ENCODE results near the gene ADAP2. TPM values are rescaled to one million over a fixed set of nuclear protein-coding genes. Genes with fewer than 3 reads are reported as not detected.
"Not testable (repeated sequence)": the region's sequence is repeated elsewhere in the genome, so short reads cannot be mapped to it uniquely, and the experiment has no call there.

Gene ADAP2
- total and polyA plus RNA-seq, 2 of the 8 experiments (the other 6 are each of a cell fraction or from before 2014, with no cell fraction given) = 0.76 to 1.1 TPM

- H3K79me2 ChIP-seq (ENCODE audit: control insufficient read depth in 1 of 2, insufficient read depth in 2 of 2, low read length in 2 of 2); H2BK120ac ChIP-seq (replicated peaks; ENCODE audit: low read depth, low read length); H2AFZ ChIP-seq (ENCODE audit: low read length); H3K23ac ChIP-seq (ENCODE audit: insufficient read length); H3K79me1 ChIP-seq (ENCODE audit: low read depth, low read length); H2BK5ac ChIP-seq (ENCODE audit: low read depth, low read length); H3K14ac ChIP-seq (ENCODE audit: insufficient read length); H4K20me1 ChIP-seq (replicated peaks in 1 of 2; ENCODE audit: control insufficient read depth in 1 of 2, insufficient read depth in 2 of 2, low read length in 2 of 2); H2AK5ac ChIP-seq (ENCODE audit: low read depth, low read length); H2BK20ac ChIP-seq (ENCODE audit: low read length); H2BK15ac ChIP-seq (ENCODE audit: low read length); H3K23me2 ChIP-seq (ENCODE audit: low read depth, low read length); H3K36me3 ChIP-seq (ENCODE audit: control insufficient read depth in 2 of 4, insufficient read depth in 4 of 4, low read length in 3 of 4); H2BK12ac ChIP-seq (ENCODE audit: low read depth, low read length); H3K9me3 ChIP-seq (ENCODE audit: insufficient read depth in 2 of 2, low read depth in 1 of 2, low read length in 1 of 2); H3K56ac ChIP-seq (replicated peaks; ENCODE audit: insufficient read length, low read depth, low read length); FAIRE-seq; H3K18ac ChIP-seq (ENCODE audit: extremely low read depth, low read length); POLR2A ChIA-PET (ENCODE audit: partially characterized antibody); CTCF ChIA-PET (ENCODE audit: partially characterized antibody); H3K27me3 ChIP-seq (replicated peaks in 1 of 4; ENCODE audit: control insufficient read depth in 3 of 4, extremely low read depth in 1 of 4, insufficient read depth in 3 of 4, low read length in 3 of 4); H3K4me3 ChIP-seq (ENCODE audit: extremely low read depth in 1 of 4, insufficient read depth in 2 of 4, low read depth in 3 of 4, low read length in 4 of 4); H3K4me2 ChIP-seq (ENCODE audit: insufficient read depth in 1 of 2, low read depth in 2 of 2, low read length in 2 of 2); H3K4ac ChIP-seq (replicated peaks; ENCODE audit: insufficient read length, low read depth, low read length); H3K4me1 ChIP-seq (replicated peaks in 1 of 4; ENCODE audit: control insufficient read depth in 3 of 4, insufficient read depth in 4 of 4, low read length in 3 of 4); H3K9ac ChIP-seq (replicated peaks in 1 of 4; ENCODE audit: extremely low read depth in 1 of 4, low read depth in 3 of 4, low read length in 3 of 4); H4K5ac ChIP-seq (ENCODE audit: insufficient read length, low read depth, low read length); H4K91ac ChIP-seq (replicated peaks; ENCODE audit: insufficient read length, low read length); H4K8ac ChIP-seq (ENCODE audit: extremely low read depth, insufficient read depth, low read length); H3K27ac ChIP-seq (ENCODE audit: low read depth, low read length); DNase-seq (ENCODE audit: low read depth in 1 of 2, low spot score in 2 of 2): not testable (repeated sequence)
- WGBS, 2 experiments (ENCODE audit: extremely low coverage in 1 of 2, insufficient coverage in 1 of 2, insufficient read length in 1 of 2, insufficient replicate concordance in 2 of 2, low coverage in 1 of 2, low lambda C conversion rate in 2 of 2, missing lambda C conversion rate in 1 of 2) = no CpG with 5 or more reads among the region's 33 CpGs
Measured at GRCh38 chr17:30979919-30980318, 58.2 kb downstream of the ADAP2 start.

Measured in H1 (cell line).